T-helper 2 cell (primary cell): ENCODE results near the gene VWA7.

Experiments used
- DNase-seq, 5 experiments: peaks; one replicate each; pipeline versions ENCODE4 v3.0.0 to v3.0.0-alpha.2; 2012 to 2022

The VWA7 gene

GRCh38 chr6:31778193-31778592, 1.1 kb upstream of the VWA7 start:
- no peak for DNase-seq

GRCh38 chr6:31777667-31778050, 531 bp upstream of the VWA7 start:
- no peak for DNase-seq

DNA sequence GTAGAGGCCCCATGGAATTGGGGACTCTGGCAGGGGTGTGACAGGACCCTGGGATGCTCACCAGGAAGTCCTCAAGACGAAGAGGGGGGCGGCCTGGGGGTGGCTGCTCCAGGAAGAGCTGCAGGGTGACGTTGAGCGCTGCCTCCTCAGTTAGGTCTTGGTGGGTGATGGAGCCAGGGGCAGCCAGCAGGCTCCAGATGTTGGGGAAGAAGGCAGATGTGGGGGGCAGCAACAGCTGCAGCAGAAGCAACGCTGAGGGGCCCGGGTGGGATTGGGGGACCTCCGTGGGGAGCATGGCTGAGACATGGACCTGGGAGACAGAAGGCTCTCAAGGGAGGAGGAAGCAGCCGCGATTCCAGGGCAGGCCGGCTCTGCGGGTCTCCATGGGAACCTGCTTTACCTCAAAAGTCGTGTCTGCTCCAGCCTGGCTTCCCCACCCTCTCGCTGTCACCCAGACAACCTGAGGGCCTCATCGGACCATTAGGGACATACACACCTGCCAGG, 591 bp downstream of the VWA7 start:
- no peak for DNase-seq

- no peak for DNase-seq
These were observed 1.3 kb downstream of the VWA7 start for GRCh38 chr6:31775633-31776484.

DNA sequence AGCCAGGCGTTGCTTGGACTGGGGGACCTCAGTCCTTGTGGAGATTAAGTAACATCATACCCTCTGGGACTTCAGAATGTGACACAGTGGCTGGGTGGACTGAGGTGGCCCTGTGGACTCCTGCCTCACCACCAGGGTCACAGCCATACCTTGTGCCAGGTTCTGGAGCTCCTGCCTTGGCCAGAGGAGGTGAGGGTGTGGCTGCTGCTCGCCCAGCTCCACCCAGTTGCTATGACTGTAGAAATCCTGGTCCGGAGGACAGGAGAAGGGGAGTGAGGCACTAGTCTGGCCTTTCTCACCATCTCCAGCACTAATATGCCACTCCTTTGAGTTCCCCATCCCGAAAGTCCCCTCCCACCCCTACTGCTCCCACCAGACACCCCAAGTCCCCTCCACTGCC, 1.9 kb downstream of the VWA7 start:
- DNase-seq, result no peak

DNA sequence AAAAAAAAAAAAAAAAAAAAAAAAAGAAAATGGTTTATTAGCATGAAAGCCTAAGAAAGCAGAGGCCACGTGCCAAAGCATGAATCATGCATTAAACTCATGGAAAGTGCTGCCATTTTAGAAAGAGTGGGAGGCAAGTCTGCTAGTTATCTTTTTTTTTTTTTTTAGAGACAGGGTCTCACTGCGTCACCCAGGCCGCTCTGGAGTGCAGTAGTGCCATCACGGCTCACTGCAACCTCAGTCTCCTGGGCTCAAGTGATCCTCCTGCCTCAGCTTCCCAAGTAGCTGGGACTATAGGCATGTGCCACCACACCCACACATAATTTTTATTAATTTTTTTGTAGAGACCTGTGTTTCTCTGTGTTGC, 5.2 kb downstream of the VWA7 start:
- DNase-seq, result no peak

GRCh38 chr6:31770860-31771259, 6.3 kb downstream of the VWA7 start:
- DNase-seq, result no peak

GRCh38 chr6:31769684-31770371, 7.3 kb downstream of the VWA7 start:
- DNase-seq, result peak; percentile 59 to 81 (median 72)

DNA sequence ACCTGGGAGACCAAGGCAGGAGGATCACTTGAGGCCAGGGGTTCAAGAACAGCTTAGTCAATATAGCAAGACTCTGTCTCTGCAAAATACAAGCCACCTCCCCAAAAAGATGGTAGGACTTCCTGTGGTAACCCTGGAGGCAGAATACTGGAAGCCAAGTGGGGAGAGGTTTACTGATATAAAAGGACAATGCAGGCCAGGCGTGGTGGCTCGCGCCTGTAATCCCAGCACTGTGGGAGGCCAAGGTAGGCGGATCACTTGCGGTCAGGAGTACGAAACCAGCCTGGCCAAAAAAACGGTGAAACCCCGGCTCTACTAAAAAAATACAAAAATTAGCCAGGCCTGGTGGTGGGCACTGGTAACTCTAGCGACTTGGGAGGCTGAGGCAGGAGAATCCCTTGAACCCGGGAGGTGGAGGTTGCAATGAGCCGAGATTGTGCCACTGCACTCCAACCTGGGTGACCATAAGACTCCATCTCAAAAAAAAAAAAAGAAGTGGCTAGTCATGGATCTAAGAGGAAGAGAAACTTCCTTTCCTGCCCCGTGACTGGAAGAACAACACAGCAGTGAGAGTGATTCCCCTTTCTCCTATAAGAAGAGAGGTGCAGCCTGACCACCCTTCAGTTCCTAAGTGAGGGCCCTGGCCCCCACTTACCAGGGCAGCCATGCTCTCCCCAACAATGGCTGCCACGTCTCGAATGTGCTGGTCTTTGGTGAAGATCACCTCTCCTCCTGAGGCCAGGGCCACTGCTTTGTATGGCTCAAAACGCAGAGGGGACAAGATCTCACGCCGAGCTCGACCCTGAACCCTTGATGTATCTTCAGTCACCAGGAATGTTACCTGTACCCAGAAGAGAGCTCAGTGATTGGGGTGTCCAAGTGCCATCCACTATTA, 8.5 kb downstream of the VWA7 start:
- no peak for DNase-seq

- no peak for DNase-seq
These were observed 10.0 kb downstream of the VWA7 start for GRCh38 chr6:31767096-31767645.

GRCh38 chr6:31765910-31766794, 11.0 kb downstream of the VWA7 start:
- DNase-seq, result no peak

DNA sequence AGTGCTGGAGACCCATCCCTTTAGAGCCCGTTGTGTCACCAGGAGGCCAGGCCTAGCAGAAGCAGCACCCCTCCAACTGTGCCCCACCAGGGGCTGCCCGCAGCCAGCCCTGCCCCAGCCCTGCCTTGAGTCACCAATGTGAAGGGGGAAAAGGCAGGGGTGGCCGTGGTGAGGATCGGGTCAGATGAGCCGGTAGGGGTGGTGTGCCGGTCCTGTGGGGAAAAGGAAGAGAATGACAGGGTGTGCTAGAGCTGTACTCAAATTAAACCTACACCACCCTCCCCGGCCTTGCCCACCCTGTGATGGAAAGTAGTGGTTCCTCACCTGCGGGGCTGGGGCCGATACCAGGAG, 11.6 kb downstream of the VWA7 start:
- DNase-seq, result no peak

GRCh38 chr6:31764198-31764597, 12.9 kb downstream of the VWA7 start:
- no peak for DNase-seq

- DNase-seq, result no peak
These were observed 13.5 kb downstream of the VWA7 start for GRCh38 chr6:31763619-31763940.

GRCh38 chr6:31762878-31763618, 14.1 kb downstream of the VWA7 start:
- no peak for DNase-seq

GRCh38 chr6:31762356-31762755, 14.8 kb downstream of the VWA7 start, which contains the start of gene SAPCD1:
Gene SAPCD1 (plus strand): TSS chr6:31762656. CDS start chr6:31763055, 399 bp downstream.
- no peak for DNase-seq

- no peak for DNase-seq
These were observed 15.8 kb downstream of the VWA7 start for GRCh38 chr6:31761343-31761742.

DNA sequence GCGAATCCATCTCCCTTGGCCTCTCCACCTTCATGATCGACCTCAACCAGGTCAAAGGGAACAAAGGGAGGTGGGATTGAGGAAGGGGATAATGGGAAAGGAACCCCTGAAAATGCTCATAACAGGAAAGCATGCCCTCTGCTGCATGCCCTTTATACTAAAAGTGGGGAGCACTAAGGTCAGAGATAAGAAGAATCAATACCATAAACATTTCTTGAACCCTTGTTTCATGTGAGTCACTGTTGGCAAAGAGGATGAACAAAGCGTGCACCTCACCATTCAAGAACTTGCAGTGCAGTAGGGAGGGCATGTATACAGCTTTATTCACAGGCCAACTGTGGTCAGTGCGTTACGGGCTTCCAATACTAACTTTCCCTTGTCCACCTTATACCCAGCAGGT, 16.3 kb downstream of the VWA7 start:
- DNase-seq, result no peak

GRCh38 chr6:31758281-31758680, 18.8 kb downstream of the VWA7 start:
- DNase-seq, result no peak

GRCh38 chr6:31752739-31753319, 24.3 kb downstream of the VWA7 start:
- DNase-seq, result no peak
